Activated CD4-positive, alpha-beta T cell treated with anti-CD3 and anti-CD28 coated beads, Interleukin-2, amount 10 ng/mL, durations not matched to agents 24 days and 14 days (primary cell): ENCODE data around the gene LY9. TPM values are rescaled to one million over a fixed set of nuclear protein-coding genes. Genes with fewer than 3 reads are reported as not detected.
A peak's percentile ranks its signal among the peaks of the same experiment; 100 is the strongest.

ENCODE experiments used
- DNase-seq: peaks from one replicate; pipeline ENCODE4 v3.0.0; 2022
- H3K27ac Mint-ChIP-seq: one replicate; pipeline ENCODE4 v1.8.0; 2022; ENCODE audit warnings: mild to moderate bottlenecking, mixed read lengths
- H3K27me3 Mint-ChIP-seq: one replicate; pipeline ENCODE4 v1.8.0; 2022; ENCODE audit warnings: mixed read lengths
- H3K36me3 Mint-ChIP-seq: one replicate; pipeline ENCODE4 v1.8.0; 2022; ENCODE audit warnings: low read depth, mild to moderate bottlenecking, mixed read lengths
- H3K4me1 Mint-ChIP-seq: one replicate; pipeline ENCODE4 v1.8.0; 2021; ENCODE audit warnings: mixed read lengths
- H3K4me3 Mint-ChIP-seq: one replicate; pipeline ENCODE4 v1.8.0; 2022; ENCODE audit warnings: mild to moderate bottlenecking, moderate library complexity, mixed read lengths
- H3K9me3 Mint-ChIP-seq: one replicate; pipeline ENCODE4 v1.8.0; 2021; ENCODE audit warnings: mixed read lengths
- intact Hi-C: fragments of 100-400 bp; cut with micrococcal nuclease; formaldehyde crosslinking; loops from one replicate; pipeline ENCODE4 v1.15.1; 2023
- total RNA-seq: library from RNA; stranded (reverse); gene quantifications from 2 replicates; pipeline ENCODE4 v1.2.3, GENCODE V29; 2022

Gene LY9
- total RNA-seq, 1 donor from 2014 or later, result 0.30 TPM

GRCh38 chr1:160819186-160819585, 23.2 kb downstream of the LY9 start:
- H3K36me3 Mint-ChIP-seq, result peaks cover 3% of the 10 kb centered on the region
- H3K27me3 Mint-ChIP-seq, result peaks cover 2% of the 10 kb centered on the region
- intact Hi-C loops, result no loop called here
- H3K4me1 Mint-ChIP-seq, result no peaks in the 10 kb centered on the region
- H3K4me3 Mint-ChIP-seq, result no peak overlapping the region
- H3K27ac Mint-ChIP-seq, result no peak overlapping the region
- DNase-seq, result no peak
- no peaks in the 10 kb centered on the region for H3K9me3 Mint-ChIP-seq

- no peak for DNase-seq
- Mint-ChIP-seq H3K27ac (no peak overlapping the region), H3K9me3 (no peaks in the 10 kb centered on the region), H3K4me1 (no peaks in the 10 kb centered on the region), H3K27me3 (peaks cover 2% of the 10 kb centered on the region), H3K36me3 (peaks cover 3% of the 10 kb centered on the region), H3K4me3 (no peak overlapping the region)
- intact Hi-C loops, result no loop called here
Measured at GRCh38 chr1:160821627-160822026, 25.7 kb downstream of the LY9 start.

GRCh38 chr1:160823296-160823695, 27.3 kb downstream of the LY9 start:
- Mint-ChIP-seq H3K4me1 (no peaks in the 10 kb centered on the region), H3K36me3 (peaks cover 3% of the 10 kb centered on the region), H3K27me3 (peaks cover under 1% of the 10 kb centered on the region), H3K27ac (no peak overlapping the region), H3K4me3 (no peak overlapping the region), H3K9me3 (no peaks in the 10 kb centered on the region)
- no peak for DNase-seq
- intact Hi-C loops, result no loop called here

- Mint-ChIP-seq H3K27ac (no peak overlapping the region), H3K27me3 (no peaks in the 10 kb centered on the region), H3K4me1 (peaks cover 3% of the 10 kb centered on the region), H3K4me3 (no peak overlapping the region), H3K9me3 (no peaks in the 10 kb centered on the region), H3K36me3 (peaks cover 3% of the 10 kb centered on the region)
- intact Hi-C loops, result no loop called here
- no peak for DNase-seq
Measured at GRCh38 chr1:160826546-160826945, 30.6 kb downstream of the LY9 start.

GRCh38 chr1:160827418-160827817, 31.4 kb downstream of the LY9 start:
- no peaks in the 10 kb centered on the region for H3K9me3 Mint-ChIP-seq
- intact Hi-C loops, result no loop called here
- no peaks in the 10 kb centered on the region for H3K27me3 Mint-ChIP-seq
- peaks cover 3% of the 10 kb centered on the region for H3K36me3 Mint-ChIP-seq
- H3K27ac Mint-ChIP-seq, result no peak overlapping the region
- no peak overlapping the region for H3K4me3 Mint-ChIP-seq
- DNase-seq, result no peak
- H3K4me1 Mint-ChIP-seq, result peaks cover 3% of the 10 kb centered on the region

- no peak for DNase-seq
- Mint-ChIP-seq H3K27ac (no peak overlapping the region), H3K4me3 (no peak overlapping the region), H3K9me3 (no peaks in the 10 kb centered on the region), H3K27me3 (no peaks in the 10 kb centered on the region), H3K36me3 (no peaks in the 10 kb centered on the region), H3K4me1 (peaks cover 9% of the 10 kb centered on the region)
- intact Hi-C loops, result loop anchor here (2.0 kb wide), 3 partner anchors 53 to 149 kb away; no protein-coding TSS in a partner anchor
Measured at GRCh38 chr1:160829766-160830165, 33.8 kb downstream of the LY9 start.

- Mint-ChIP-seq H3K4me3 (no peak overlapping the region), H3K4me1 (peaks cover 13% of the 10 kb centered on the region), H3K27me3 (no peaks in the 10 kb centered on the region), H3K27ac (peak overlapping the region; percentile 22), H3K9me3 (no peaks in the 10 kb centered on the region), H3K36me3 (no peaks in the 10 kb centered on the region)
- DNase-seq, result peak; percentile 93
- intact Hi-C loops, result loop anchor here (2.0 kb wide), 3 partner anchors 54 to 150 kb away; no protein-coding TSS in a partner anchor
Measured at GRCh38 chr1:160830321-160831153, 34.6 kb downstream of the LY9 start.

- no peaks in the 10 kb centered on the region for H3K9me3 Mint-ChIP-seq
- no peaks in the 10 kb centered on the region for H3K36me3 Mint-ChIP-seq
- peaks cover 46% of the 10 kb centered on the region for H3K4me1 Mint-ChIP-seq
- intact Hi-C loops, result loop anchor here (1.0 to 5.0 kb wide), 5 partner anchors 42 to 262 kb away; partner anchors contain the start of gene KLHDC9
- H3K27ac Mint-ChIP-seq, result no peak overlapping the region
- peak; percentile 85 for DNase-seq
- no peak overlapping the region for H3K4me3 Mint-ChIP-seq
- no peaks in the 10 kb centered on the region for H3K27me3 Mint-ChIP-seq
Measured at GRCh38 chr1:160834945-160835565, 39.1 kb downstream of the LY9 start.

GRCh38 chr1:160835751-160836150, 39.8 kb downstream of the LY9 start:
- Mint-ChIP-seq H3K4me3 (no peak overlapping the region), H3K4me1 (peaks cover 43% of the 10 kb centered on the region), H3K36me3 (no peaks in the 10 kb centered on the region), H3K27ac (no peak overlapping the region), H3K9me3 (no peaks in the 10 kb centered on the region), H3K27me3 (no peaks in the 10 kb centered on the region)
- intact Hi-C loops, result loop anchor here (1.0 to 5.0 kb wide), 5 partner anchors 41 to 262 kb away; partner anchors contain the start of gene KLHDC9
- no peak for DNase-seq

GRCh38 chr1:160836561-160836960, 40.6 kb downstream of the LY9 start:
- peak overlapping the region; percentile 90 for H3K27ac Mint-ChIP-seq
- peak overlapping the region; percentile 50 for H3K4me3 Mint-ChIP-seq
- intact Hi-C loops, result loop anchor here (5.0 kb wide), 1 partner anchor 261 kb away; the partner anchor contains the start of gene KLHDC9
- H3K9me3 Mint-ChIP-seq, result no peaks in the 10 kb centered on the region
- no peaks in the 10 kb centered on the region for H3K36me3 Mint-ChIP-seq
- no peaks in the 10 kb centered on the region for H3K27me3 Mint-ChIP-seq
- no peak for DNase-seq
- peaks cover 43% of the 10 kb centered on the region for H3K4me1 Mint-ChIP-seq

GRCh38 chr1:160836981-160837557, 41.1 kb downstream of the LY9 start:
- DNase-seq, result no peak
- H3K4me3 Mint-ChIP-seq, result peak overlapping the region; percentile 50
- H3K27me3 Mint-ChIP-seq, result no peaks in the 10 kb centered on the region
- peak overlapping the region; percentile 90 for H3K27ac Mint-ChIP-seq
- H3K4me1 Mint-ChIP-seq, result peaks cover 43% of the 10 kb centered on the region
- no peaks in the 10 kb centered on the region for H3K36me3 Mint-ChIP-seq
- intact Hi-C loops, result loop anchor here (5.0 kb wide), 1 partner anchor 260 kb away; the partner anchor contains the start of gene KLHDC9
- H3K9me3 Mint-ChIP-seq, result no peaks in the 10 kb centered on the region

- intact Hi-C loops, result loop anchor here (1.0 to 5.0 kb wide), 3 partner anchors 25 to 260 kb away; partner anchors contain the start of genes CD244, KLHDC9 and LY9
- no peaks in the 10 kb centered on the region for H3K36me3 Mint-ChIP-seq
- H3K27ac Mint-ChIP-seq, result peak overlapping the region; percentile 98
- H3K4me3 Mint-ChIP-seq, result peak overlapping the region; percentile 69
- H3K9me3 Mint-ChIP-seq, result no peaks in the 10 kb centered on the region
- peak; percentile 94 for DNase-seq
- H3K27me3 Mint-ChIP-seq, result no peaks in the 10 kb centered on the region
- H3K4me1 Mint-ChIP-seq, result peaks cover 43% of the 10 kb centered on the region
Measured at GRCh38 chr1:160837558-160838205, 41.7 kb downstream of the LY9 start.

GRCh38 chr1:160838888-160839287, 42.9 kb downstream of the LY9 start:
- H3K36me3 Mint-ChIP-seq, result no peaks in the 10 kb centered on the region
- no peak overlapping the region for H3K4me3 Mint-ChIP-seq
- H3K27me3 Mint-ChIP-seq, result peaks cover 3% of the 10 kb centered on the region
- peaks cover 6% of the 10 kb centered on the region for H3K9me3 Mint-ChIP-seq
- intact Hi-C loops, result loop anchor here (1.0 to 5.0 kb wide), 3 partner anchors 23 to 258 kb away; partner anchors contain the start of genes CD244, KLHDC9 and LY9
- peaks cover 39% of the 10 kb centered on the region for H3K4me1 Mint-ChIP-seq
- H3K27ac Mint-ChIP-seq, result peak overlapping the region; percentile 43
- no peak for DNase-seq
